Tibial nerve (tissue), 4 donors: Measurements from ENCODE around the gene MLXIPL. TPM values are rescaled to one million over a fixed set of nuclear protein-coding genes. Genes with fewer than 3 reads are reported as not detected.

Experiments
- DNase-seq, 2 donors: peaks; one replicate each; pipeline ENCODE4 v3.0.0-alpha.2; 2019; ENCODE audit warnings: low spot score in 2 of 2
- H3K27ac ChIP-seq, 4 donors: fragments of 200-600 bp; sonication (generic) in 3 of 4; one replicate each; pipeline ENCODE4 v1.5.1; 2017 to 2019; ENCODE audit warnings: mild to moderate bottlenecking in 1 of 4
- H3K27me3 ChIP-seq, 2 donors: fragments of 200-600 bp; sonication (generic) in 1 of 2; one replicate each; pipeline versions ENCODE4 v1.5.1 to v1.6.0; 2017 to 2019
- H3K36me3 ChIP-seq, 3 donors: fragments of 200-600 bp; sonication (generic); one replicate each; pipeline ENCODE4 v1.5.1; 2018 to 2019
- H3K4me1 ChIP-seq, 4 donors: fragments of 200-600 bp; sonication (generic) in 3 of 4; one replicate each; pipeline ENCODE4 v1.5.1; 2017 to 2019
- H3K4me3 ChIP-seq, 4 donors: fragments of 200-600 bp; sonication (generic) in 3 of 4; one replicate each; pipeline ENCODE4 v1.5.1; 2017 to 2019; ENCODE audit warnings: mild to moderate bottlenecking in 1 of 4, moderate library complexity in 1 of 4
- H3K9me3 ChIP-seq, 4 donors: fragments of 200-600 bp; sonication (generic) in 3 of 4; one replicate each; pipeline ENCODE4 v1.5.1; 2017 to 2019
- CTCF ChIP-seq, 5 experiments: fragments of 200-600 bp in 3 of 5; fragments of 450-650 bp in 2 of 5; sonication (generic) in 3 of 5; IDR thresholded peaks; one replicate each; pipeline ENCODE4 v1.5.1; 2016 to 2019; ENCODE audit warnings: antibody characterized with exemption in 5 of 5, mild to moderate bottlenecking in 3 of 5, moderate library complexity in 2 of 5
- EP300 ChIP-seq, 2 donors: sonication (generic); formaldehyde crosslinking; IDR thresholded peaks; one replicate each; pipeline ENCODE4 v1.6.1; 2017; ENCODE audit warnings: antibody characterized with exemption in 2 of 2, mild to moderate bottlenecking in 1 of 2
- POLR2A ChIP-seq, 2 donors: fragments of 450-650 bp; IDR thresholded peaks; one replicate each; pipeline ENCODE4 v1.6.1; 2017; ENCODE audit warnings: antibody characterized with exemption in 2 of 2, mild to moderate bottlenecking in 2 of 2, moderate library complexity in 2 of 2
- WGBS, 2 donors: methylation state at CpG; one replicate each; pipeline ENCODE4 v1.1.5; 2018; 5-methylcytosine and 5-hydroxymethylcytosine counted together
- total RNA-seq, 4 donors: library from RNA; depleted of rRNA; stranded (reverse); fragments of >200 nt; gene quantifications; one replicate each; pipeline ENCODE4 v1.1.0, GENCODE V29; 2016

Gene MLXIPL
- total RNA-seq, 4 donors from 2014 or later, result 16.2 to 83.5 (median 59.6) TPM

- H3K27me3 ChIP-seq, result peaks cover 0 to 16% of the 10 kb centered on the region in 2 donors
- no peaks in the 10 kb centered on the region for H3K36me3 ChIP-seq
- TF ChIP-seq POLR2A (IDR thresholded peaks at IDR 0.05) (no peak), EP300 (IDR thresholded peaks at IDR 0.05) (no peak), CTCF (IDR thresholded peaks at IDR 0.05) (no peak)
- H3K4me3 ChIP-seq, result no peak overlapping the region
- DNase-seq, result no peak
- no peaks in the 10 kb centered on the region for H3K9me3 ChIP-seq
- WGBS, 2 donors, result 54 to 59% methylated on average over 36 to 37 of the region's 37 CpGs
- no peaks in the 10 kb centered on the region for H3K4me1 ChIP-seq
- H3K27ac ChIP-seq, result no peak overlapping the region
Observed at GRCh38 chr7:73596191-73597065, 27.9 kb downstream of the MLXIPL start.

- no peaks in the 10 kb centered on the region for H3K36me3 ChIP-seq
- H3K4me1 ChIP-seq, result no peaks in the 10 kb centered on the region
- no peak for DNase-seq
- no peak overlapping the region for H3K4me3 ChIP-seq
- WGBS, 2 donors, result 86 to 89% methylated on average over 6 of the region's 9 CpGs
- no peaks in the 10 kb centered on the region for H3K9me3 ChIP-seq
- no peak for TF ChIP-seq EP300 (IDR thresholded peaks at IDR 0.05)
- no peak for TF ChIP-seq CTCF (IDR thresholded peaks at IDR 0.05)
- no peak for TF ChIP-seq POLR2A (IDR thresholded peaks at IDR 0.05)
- H3K27me3 ChIP-seq, result peaks cover 0 to 16% of the 10 kb centered on the region in 2 donors
- no peak overlapping the region for H3K27ac ChIP-seq
Observed at GRCh38 chr7:73595358-73595757, 29.0 kb downstream of the MLXIPL start.

GRCh38 chr7:73593207-73594045 lies 30.9 kb downstream of the MLXIPL start:
- no peaks in the 10 kb centered on the region for H3K4me1 ChIP-seq

GRCh38 chr7:73586911-73587310 lies 37.4 kb downstream of the MLXIPL start:
- no peak for DNase-seq
- Histone ChIP-seq H3K9me3 (no peaks in the 10 kb centered on the region), H3K27me3 (no peaks in the 10 kb centered on the region), H3K4me1 (peaks cover 0 to 9% (median 0%) of the 10 kb centered on the region in 4 donors), H3K36me3 (no peaks in the 10 kb centered on the region), H3K4me3 (no peak overlapping the region), H3K27ac (no peak overlapping the region)
- no peak for TF ChIP-seq POLR2A (IDR thresholded peaks at IDR 0.05)
- WGBS, 2 donors, result 92 to 93% methylated on average over 12 of the region's 12 CpGs

More at GRCh38 chr7:73593207-73594045, 30.9 kb downstream of the MLXIPL start:
- Histone ChIP-seq H3K36me3 (no peaks in the 10 kb centered on the region), H3K4me3 (no peak overlapping the region), H3K27ac (no peak overlapping the region), H3K9me3 (no peaks in the 10 kb centered on the region), H3K27me3 (peaks cover 0 to 16% of the 10 kb centered on the region in 2 donors)
- 71 to 72% methylated on average over 11 to 14 of the region's 14 CpGs for WGBS, 2 donors
- TF ChIP-seq EP300 (IDR thresholded peaks at IDR 0.05), result no peak
- no peak for TF ChIP-seq CTCF (IDR thresholded peaks at IDR 0.05)
- no peak for TF ChIP-seq POLR2A (IDR thresholded peaks at IDR 0.05)
- no peak for DNase-seq

GRCh38 chr7:73585196-73585595 lies 39.1 kb downstream of the MLXIPL start:
- WGBS, 2 donors, result 64 to 65% methylated on average over 2 of the region's 2 CpGs
- peaks cover 0 to 10% (median 0%) of the 10 kb centered on the region in 4 donors for H3K4me1 ChIP-seq
- no peak overlapping the region for H3K27ac ChIP-seq
- no peaks in the 10 kb centered on the region for H3K36me3 ChIP-seq
- H3K9me3 ChIP-seq, result no peaks in the 10 kb centered on the region
- H3K4me3 ChIP-seq, result no peak overlapping the region
- no peaks in the 10 kb centered on the region for H3K27me3 ChIP-seq
- TF ChIP-seq EP300 (IDR thresholded peaks at IDR 0.05) (no peak), POLR2A (IDR thresholded peaks at IDR 0.05) (no peak), CTCF (IDR thresholded peaks at IDR 0.05) (no peak)
- no peak for DNase-seq
